ENCODE results near the gene SFMBT2. TPM values are rescaled to one million over a fixed set of nuclear protein-coding genes. Genes with fewer than 3 reads are reported as not detected.

The SFMBT2 gene
- total RNA-seq, 4 donors from 2014 or later = 1.2 to 5.5 (median 3.2) TPM

DNA sequence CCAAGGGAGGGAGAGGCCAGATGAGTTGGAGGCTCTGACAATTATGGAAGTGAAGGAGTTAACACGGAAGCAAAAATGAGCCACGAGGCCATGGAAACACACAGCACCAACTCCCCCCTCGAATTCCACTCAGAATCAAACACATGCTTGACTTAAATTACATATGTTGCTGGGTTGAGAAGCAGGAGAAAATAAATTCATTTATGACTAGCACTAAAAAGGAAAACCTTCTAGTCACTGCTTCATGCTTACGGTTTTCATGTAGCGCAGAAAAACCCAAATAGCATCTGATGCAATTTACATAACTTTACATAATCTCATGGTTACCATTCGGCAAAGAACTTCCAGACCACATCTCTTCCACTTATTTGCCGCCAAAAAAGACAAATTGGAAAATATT is 51.5 kb downstream of the SFMBT2 start:
- Histone ChIP-seq H3K9me3 (no peaks in the 10 kb centered on the region), H3K4me1 (no peaks in the 10 kb centered on the region), H3K36me3 (peaks cover 6% of the 10 kb centered on the region), H3K27ac (no peak overlapping the region), H3K27me3 (no peaks in the 10 kb centered on the region), H3K4me3 (no peak overlapping the region)
- WGBS = 68% methylated on average over 7 of the region's 7 CpGs
- DNase-seq (ENCODE audit: low spot score in 2 of 2) = no peak
- TF ChIP-seq EP300 (IDR thresholded peaks at IDR 0.05) (no peak), POLR2A (IDR thresholded peaks at IDR 0.05) (no peak), POLR2AphosphoS5 (IDR thresholded peaks at IDR 0.05) (no peak)
- TF ChIP-seq, protein P1, sequence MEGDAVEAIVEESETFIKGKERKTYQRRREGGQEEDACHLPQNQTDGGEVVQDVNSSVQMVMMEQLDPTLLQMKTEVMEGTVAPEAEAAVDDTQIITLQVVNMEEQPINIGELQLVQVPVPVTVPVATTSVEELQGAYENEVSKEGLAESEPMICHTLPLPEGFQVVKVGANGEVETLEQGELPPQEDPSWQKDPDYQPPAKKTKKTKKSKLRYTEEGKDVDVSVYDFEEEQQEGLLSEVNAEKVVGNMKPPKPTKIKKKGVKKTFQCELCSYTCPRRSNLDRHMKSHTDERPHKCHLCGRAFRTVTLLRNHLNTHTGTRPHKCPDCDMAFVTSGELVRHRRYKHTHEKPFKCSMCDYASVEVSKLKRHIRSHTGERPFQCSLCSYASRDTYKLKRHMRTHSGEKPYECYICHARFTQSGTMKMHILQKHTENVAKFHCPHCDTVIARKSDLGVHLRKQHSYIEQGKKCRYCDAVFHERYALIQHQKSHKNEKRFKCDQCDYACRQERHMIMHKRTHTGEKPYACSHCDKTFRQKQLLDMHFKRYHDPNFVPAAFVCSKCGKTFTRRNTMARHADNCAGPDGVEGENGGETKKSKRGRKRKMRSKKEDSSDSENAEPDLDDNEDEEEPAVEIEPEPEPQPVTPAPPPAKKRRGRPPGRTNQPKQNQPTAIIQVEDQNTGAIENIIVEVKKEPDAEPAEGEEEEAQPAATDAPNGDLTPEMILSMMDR (IDR thresholded peaks at IDR 0.05) = no peak

DNA sequence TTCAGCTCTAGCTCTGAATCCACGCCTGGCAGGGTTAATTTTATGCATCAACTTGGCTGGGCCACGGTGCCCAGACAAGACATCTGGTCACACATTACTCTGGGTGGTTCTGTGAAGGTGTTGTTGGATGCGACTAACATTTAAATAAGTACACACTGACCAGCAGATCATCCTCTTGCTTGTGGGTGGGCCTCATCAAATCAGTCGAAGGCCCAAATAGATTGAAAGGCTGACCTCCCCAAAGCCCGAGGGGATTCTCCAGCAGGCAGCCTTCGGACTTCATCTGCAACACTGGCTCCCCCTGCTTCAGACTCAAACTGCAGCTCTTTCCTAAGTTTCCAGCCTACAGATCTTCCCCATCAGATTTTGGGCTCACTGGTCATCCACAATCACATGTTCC is 53.6 kb downstream of the SFMBT2 start:
- no peaks in the 10 kb centered on the region for H3K36me3 ChIP-seq
- no peaks in the 10 kb centered on the region for H3K9me3 ChIP-seq
- no peaks in the 10 kb centered on the region for H3K27me3 ChIP-seq
- no peak for DNase-seq (ENCODE audit: low spot score in 2 of 2)
- no peak overlapping the region for H3K4me3 ChIP-seq
- H3K27ac ChIP-seq = no peak overlapping the region
- TF ChIP-seq POLR2AphosphoS5 (IDR thresholded peaks at IDR 0.05) = no peak
- TF ChIP-seq POLR2A (IDR thresholded peaks at IDR 0.05) = no peak
- TF ChIP-seq EP300 (IDR thresholded peaks at IDR 0.05) = no peak
- TF ChIP-seq, protein P1 (IDR thresholded peaks at IDR 0.05) = no peak
- WGBS = 85% methylated on average over 4 of the region's 6 CpGs
- H3K4me1 ChIP-seq = no peaks in the 10 kb centered on the region

DNA sequence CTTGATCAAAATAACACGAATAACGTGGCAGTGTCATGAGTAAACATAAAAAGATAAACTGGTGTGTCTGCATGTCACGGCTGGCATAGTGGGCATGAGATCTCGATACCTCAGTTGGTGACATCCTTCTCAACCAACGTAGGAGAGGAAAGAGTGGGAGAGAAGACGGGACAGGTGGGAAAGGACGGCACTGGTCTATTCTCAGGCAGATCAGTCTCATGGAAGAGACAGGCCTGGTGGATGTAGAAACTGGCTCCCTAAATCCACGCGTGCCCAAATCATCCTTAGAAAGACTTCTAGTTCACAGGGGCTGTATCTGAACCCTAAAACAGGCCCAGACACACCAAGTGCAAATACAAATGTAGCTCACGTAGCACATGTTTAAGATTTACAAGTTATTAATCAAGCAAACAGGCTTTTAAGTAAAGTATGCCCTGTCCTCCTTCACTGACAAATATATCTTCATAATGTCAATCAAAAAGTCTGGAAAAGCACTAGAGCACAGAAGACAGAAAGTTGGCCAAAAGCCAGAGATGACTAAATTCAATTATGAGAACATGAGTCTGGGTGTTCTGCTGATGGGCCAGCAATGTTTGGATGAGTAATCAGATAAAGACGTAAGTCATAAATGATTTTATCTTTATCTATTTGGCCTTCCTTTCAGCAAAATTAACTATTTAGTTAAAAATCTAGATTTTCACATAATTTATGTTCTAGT is 56.3 kb downstream of the SFMBT2 start:
- TF ChIP-seq EP300 (IDR thresholded peaks at IDR 0.05) (no peak), POLR2AphosphoS5 (IDR thresholded peaks at IDR 0.05) (no peak)
- TF ChIP-seq, protein P1 (IDR thresholded peaks at IDR 0.05) = no peak
- Histone ChIP-seq H3K9me3 (no peaks in the 10 kb centered on the region), H3K27me3 (no peaks in the 10 kb centered on the region), H3K36me3 (no peaks in the 10 kb centered on the region), H3K27ac (no peak overlapping the region), H3K4me3 (no peak overlapping the region), H3K4me1 (no peaks in the 10 kb centered on the region)
- no peak for DNase-seq (ENCODE audit: low spot score in 2 of 2)
- WGBS = 74% methylated on average over 11 of the region's 11 CpGs

DNA sequence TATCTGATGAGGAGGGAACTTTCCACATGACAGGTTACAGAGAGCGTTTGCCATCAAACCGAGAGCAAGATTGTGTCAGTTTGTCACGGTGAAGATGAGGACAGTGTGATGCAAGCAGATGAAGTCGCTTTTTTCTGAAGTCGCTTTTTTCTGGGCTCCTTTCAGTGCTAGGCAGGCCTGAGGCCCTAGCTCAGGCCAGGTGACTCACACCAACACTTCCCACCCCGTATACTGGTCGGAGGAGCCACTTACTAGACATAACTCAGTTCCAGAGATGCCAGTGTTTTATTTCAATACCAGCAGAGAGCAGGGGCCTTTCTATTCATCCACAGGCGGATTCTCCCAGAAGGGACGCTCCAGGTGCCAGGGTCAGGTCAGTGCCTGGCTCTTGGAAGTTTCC is 58.9 kb downstream of the SFMBT2 start:
- no peak for DNase-seq (ENCODE audit: low spot score in 2 of 2)
- H3K27me3 ChIP-seq = no peaks in the 10 kb centered on the region
- no peak for TF ChIP-seq POLR2AphosphoS5 (IDR thresholded peaks at IDR 0.05)
- no peak for TF ChIP-seq EP300 (IDR thresholded peaks at IDR 0.05)
- TF ChIP-seq, protein P1 (IDR thresholded peaks at IDR 0.05) = no peak
- no peak for TF ChIP-seq POLR2A (IDR thresholded peaks at IDR 0.05)
- H3K4me3 ChIP-seq = no peak overlapping the region
- H3K9me3 ChIP-seq = no peaks in the 10 kb centered on the region
- 92% methylated on average over 9 of the region's 9 CpGs for WGBS
- H3K27ac ChIP-seq = no peak overlapping the region
- no peaks in the 10 kb centered on the region for H3K36me3 ChIP-seq
- no peaks in the 10 kb centered on the region for H3K4me1 ChIP-seq

DNA sequence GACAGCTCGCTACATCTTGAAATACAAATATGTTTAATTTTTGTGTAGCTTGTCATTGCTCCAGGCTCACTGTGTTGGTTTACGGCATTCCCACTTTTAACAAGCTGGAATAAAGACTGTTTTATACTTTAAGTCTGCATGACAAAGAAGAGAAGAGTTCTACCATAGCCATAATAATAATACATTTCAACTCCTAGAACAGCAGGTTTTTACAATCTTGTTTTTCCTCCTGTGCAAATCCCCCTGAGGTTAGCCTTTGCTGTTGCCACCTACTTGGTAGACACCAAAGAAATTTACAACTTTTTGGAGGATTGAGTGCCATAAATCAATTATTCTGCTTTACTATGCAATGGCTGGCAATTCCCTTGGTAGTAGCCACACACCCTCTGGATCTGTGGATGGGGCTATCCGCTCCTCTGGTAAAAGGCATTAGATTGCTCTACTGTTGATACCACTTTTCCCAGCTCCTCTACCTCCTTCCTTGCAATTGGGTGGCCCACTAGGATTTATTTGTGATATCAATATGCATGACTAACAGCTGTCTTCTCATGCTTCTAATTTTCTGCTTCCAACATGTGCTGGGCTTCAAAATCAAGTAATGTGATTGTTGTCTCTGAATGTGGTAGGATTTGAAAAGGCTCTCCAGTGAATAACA is 60.2 kb downstream of the SFMBT2 start:
- Histone ChIP-seq H3K27ac (no peak overlapping the region), H3K27me3 (no peaks in the 10 kb centered on the region), H3K4me3 (no peak overlapping the region), H3K4me1 (no peaks in the 10 kb centered on the region), H3K36me3 (no peaks in the 10 kb centered on the region), H3K9me3 (no peaks in the 10 kb centered on the region)
- TF ChIP-seq, protein P1 (IDR thresholded peaks at IDR 0.05) = no peak
- no peak for TF ChIP-seq POLR2A (IDR thresholded peaks at IDR 0.05)
- TF ChIP-seq EP300 (IDR thresholded peaks at IDR 0.05) = no peak
- no peak for TF ChIP-seq POLR2AphosphoS5 (IDR thresholded peaks at IDR 0.05)
- no peak for DNase-seq (ENCODE audit: low spot score in 2 of 2)
- 94% methylated on average over 3 of the region's 3 CpGs for WGBS

Measured in suprapubic skin (tissue), 4 donors.